Karpas-422 (cell line): Measurements from ENCODE around the gene KDELR3. TPM values are rescaled to one million over a fixed set of nuclear protein-coding genes. Genes with fewer than 3 reads are reported as not detected.

Experiments
- DNase-seq: peaks from one replicate; pipeline ENCODE4 v3.0.0-alpha.2; 2015
- H2AFZ ChIP-seq: fragments of 200-600 bp; sonication (generic); 2 replicates; pipeline ENCODE4 v1.6.1; 2014; ENCODE audit warnings: antibody characterized with exemption, low read length, mixed read lengths
- H3K27ac ChIP-seq: fragments of 200-600 bp; sonication (generic); 2 replicates; pipeline ENCODE4 v1.5.1; 2014; ENCODE audit warnings: mild to moderate bottlenecking, low read length, moderate library complexity
- H3K27me3 ChIP-seq: fragments of 200-600 bp; sonication (generic); 2 replicates; pipeline ENCODE4 v1.6.1; 2014; ENCODE audit warnings: low read length, mixed read lengths
- H3K36me3 ChIP-seq: fragments of 200-600 bp; sonication (generic); 2 replicates; pipeline ENCODE4 v1.6.1; 2014; ENCODE audit warnings: low read length, mixed read lengths; ENCODE audit not compliant: insufficient read depth
- H3K4me1 ChIP-seq: fragments of 200-600 bp; sonication (generic); 2 replicates; pipeline ENCODE4 v1.6.1; 2014; ENCODE audit warnings: mild to moderate bottlenecking, low read length, mixed read lengths
- H3K4me2 ChIP-seq: fragments of 200-600 bp; sonication (generic); 2 replicates; pipeline ENCODE4 v1.6.1; 2014; ENCODE audit warnings: low read length, low read depth, mild to moderate bottlenecking; ENCODE audit not compliant: poor library complexity, severe bottlenecking
- H3K4me3 ChIP-seq: fragments of 200-600 bp; sonication (generic); 2 replicates; pipeline ENCODE4 v1.5.1; 2014; ENCODE audit warnings: mild to moderate bottlenecking, antibody characterized with exemption, low read length, mixed read lengths
- H3K79me2 ChIP-seq: fragments of 200-600 bp; sonication (generic); 2 replicates; pipeline ENCODE4 v1.6.1; 2014; ENCODE audit warnings: mild to moderate bottlenecking, low read length, mixed read lengths
- H3K9ac ChIP-seq: fragments of 200-600 bp; sonication (generic); 2 replicates; pipeline ENCODE4 v1.6.0; 2014; ENCODE audit warnings: low read length
- H3K9me2 ChIP-seq: fragments of 200-600 bp; sonication (generic), shearing (Covaris generic); replicated peaks from 2 replicates; pipeline ENCODE4 v1.6.0; 2014; ENCODE audit warnings: mild to moderate bottlenecking, low read length, moderate library complexity; ENCODE audit not compliant: insufficient read depth
- H3K9me3 ChIP-seq: fragments of 300-700, 200-600 bp; sonication (generic); 2 replicates; pipeline ENCODE4 v1.6.1; 2014; ENCODE audit warnings: low read length, mixed read lengths
- H4K20me1 ChIP-seq: fragments of 200-600 bp; sonication (generic); 2 replicates; pipeline ENCODE4 v1.6.1; 2014; ENCODE audit warnings: mild to moderate bottlenecking, antibody characterized with exemption, low read length, low read depth; ENCODE audit not compliant: insufficient read depth
- total RNA-seq: library from RNA; depleted of rRNA; stranded (reverse); fragments of >200 nt; shearing (Covaris generic); gene quantifications from 2 replicates; pipeline ENCODE4 v1.2.3, GENCODE V29; 2014; ENCODE audit warnings: low replicate concordance

The KDELR3 gene
- total RNA-seq, 1 experiment from 2014 or later = not detected

GRCh38 chr22:38456272-38456835 is 11.5 kb upstream of the KDELR3 start:
- no peak for DNase-seq
- Histone ChIP-seq H3K27ac (no peak overlapping the region), H3K9me3 (no peaks in the 10 kb centered on the region), H3K79me2 (no peaks in the 10 kb centered on the region), H4K20me1 (no peaks in the 10 kb centered on the region), H3K4me2 (no peak overlapping the region), H3K9me2 (no peaks in the 10 kb centered on the region), H3K4me3 (no peak overlapping the region), H3K27me3 (no peaks in the 10 kb centered on the region), H3K9ac (no peak overlapping the region), H3K4me1 (no peaks in the 10 kb centered on the region), H3K36me3 (no peaks in the 10 kb centered on the region), H2AFZ (no peak overlapping the region)

- Histone ChIP-seq H3K27ac (no peak overlapping the region), H3K27me3 (no peaks in the 10 kb centered on the region), H3K79me2 (no peaks in the 10 kb centered on the region), H3K4me1 (no peaks in the 10 kb centered on the region), H3K4me3 (no peak overlapping the region), H4K20me1 (no peaks in the 10 kb centered on the region), H3K9ac (no peak overlapping the region), H3K4me2 (no peak overlapping the region), H3K36me3 (no peaks in the 10 kb centered on the region), H2AFZ (no peak overlapping the region), H3K9me2 (no peaks in the 10 kb centered on the region), H3K9me3 (no peaks in the 10 kb centered on the region)
- no peak for DNase-seq
Observed at GRCh38 chr22:38456841-38457699, 10.8 kb upstream of the KDELR3 start.

DNA sequence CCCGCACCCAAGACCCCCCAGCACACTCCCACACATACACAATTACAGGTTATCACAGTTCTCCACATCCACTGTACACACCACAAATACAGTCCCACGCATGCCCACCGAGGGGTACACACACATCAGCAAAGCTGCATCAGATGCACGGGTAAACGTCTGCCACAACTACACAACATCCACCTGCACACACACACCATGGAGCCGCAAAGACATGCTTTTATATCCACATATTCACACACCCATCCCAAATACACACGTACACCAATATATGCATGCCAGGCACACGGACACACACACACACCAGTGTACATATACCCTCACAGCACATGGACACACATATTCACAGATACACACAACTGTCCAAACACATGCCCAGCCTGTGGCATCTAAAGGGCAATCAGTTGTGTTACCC is 7.5 kb upstream of the KDELR3 start:
- Histone ChIP-seq H3K79me2 (no peaks in the 10 kb centered on the region), H3K27me3 (no peaks in the 10 kb centered on the region), H3K4me2 (no peak overlapping the region)

DNA sequence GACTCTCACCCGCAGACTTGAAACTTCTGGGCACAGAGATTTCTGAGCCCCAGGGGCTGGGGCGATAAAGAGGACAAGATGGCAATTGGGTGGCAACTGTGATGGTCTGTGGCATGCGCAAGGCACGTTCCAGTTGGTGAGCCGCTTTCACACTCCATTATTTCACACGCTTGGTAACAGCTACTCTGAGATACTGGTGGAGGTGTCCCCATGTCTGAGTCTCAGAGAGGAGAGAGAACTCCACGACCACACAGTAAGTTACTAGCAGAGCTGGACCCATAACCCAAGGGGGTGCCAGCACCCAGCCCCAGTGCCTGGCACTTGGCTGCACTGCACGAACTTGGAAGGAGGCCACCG is 6.9 kb upstream of the KDELR3 start:
- Histone ChIP-seq H3K79me2 (no peaks in the 10 kb centered on the region), H3K9me2 (no peaks in the 10 kb centered on the region), H2AFZ (no peak overlapping the region), H3K27me3 (no peaks in the 10 kb centered on the region), H3K4me2 (no peak overlapping the region), H4K20me1 (no peaks in the 10 kb centered on the region), H3K9ac (no peak overlapping the region), H3K4me1 (no peaks in the 10 kb centered on the region), H3K36me3 (no peaks in the 10 kb centered on the region), H3K27ac (no peak overlapping the region), H3K9me3 (no peaks in the 10 kb centered on the region), H3K4me3 (no peak overlapping the region)
- DNase-seq = no peak

More for the DNA sequence above, 7.5 kb upstream of the KDELR3 start:
- Histone ChIP-seq H3K4me1 (no peaks in the 10 kb centered on the region), H3K9me2 (no peaks in the 10 kb centered on the region), H3K9ac (no peak overlapping the region), H3K27ac (no peak overlapping the region), H4K20me1 (no peaks in the 10 kb centered on the region), H3K9me3 (no peaks in the 10 kb centered on the region), H2AFZ (no peak overlapping the region), H3K4me3 (no peak overlapping the region), H3K36me3 (no peaks in the 10 kb centered on the region)
- DNase-seq = no peak

DNA sequence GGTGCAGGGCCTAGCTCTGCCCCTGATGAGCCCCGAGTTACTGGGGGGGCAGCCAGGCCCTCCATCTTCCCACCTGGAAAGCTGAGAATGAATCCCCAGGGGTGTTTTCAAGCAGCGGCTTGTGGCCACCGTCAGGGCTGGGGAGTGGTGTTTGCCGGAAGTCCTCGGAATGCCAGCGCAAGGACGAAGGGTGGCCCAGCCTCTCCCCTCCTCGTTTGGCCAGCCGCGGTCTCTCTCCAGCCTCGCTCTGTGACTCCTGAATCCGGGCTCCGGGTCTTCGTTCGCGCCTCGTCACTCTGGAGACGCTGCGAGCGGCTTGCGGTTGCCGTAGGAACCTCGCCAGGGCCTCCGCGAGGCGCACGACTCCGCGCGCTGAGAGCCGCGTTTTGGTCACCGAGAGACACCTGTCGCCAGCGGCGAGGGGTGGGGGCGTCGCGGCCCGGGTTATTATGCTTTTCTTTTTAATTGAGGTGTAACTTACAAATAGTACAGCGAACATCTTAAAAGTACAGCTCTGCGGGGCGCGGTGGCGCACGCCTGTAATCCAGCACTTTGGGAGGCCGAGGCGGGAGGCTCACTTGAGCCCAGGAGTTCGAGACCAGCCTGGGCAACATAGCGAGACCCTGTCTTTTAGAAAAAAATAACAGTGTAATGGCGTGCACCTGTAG is 6.3 kb upstream of the KDELR3 start:
- Histone ChIP-seq H3K4me1 (no peaks in the 10 kb centered on the region), H3K4me3 (no peak overlapping the region), H3K79me2 (no peaks in the 10 kb centered on the region), H3K9me3 (no peaks in the 10 kb centered on the region), H2AFZ (no peak overlapping the region), H4K20me1 (no peaks in the 10 kb centered on the region), H3K9ac (no peak overlapping the region), H3K36me3 (no peaks in the 10 kb centered on the region), H3K27ac (no peak overlapping the region), H3K4me2 (no peak overlapping the region), H3K9me2 (no peaks in the 10 kb centered on the region), H3K27me3 (no peaks in the 10 kb centered on the region)
- DNase-seq = no peak

DNA sequence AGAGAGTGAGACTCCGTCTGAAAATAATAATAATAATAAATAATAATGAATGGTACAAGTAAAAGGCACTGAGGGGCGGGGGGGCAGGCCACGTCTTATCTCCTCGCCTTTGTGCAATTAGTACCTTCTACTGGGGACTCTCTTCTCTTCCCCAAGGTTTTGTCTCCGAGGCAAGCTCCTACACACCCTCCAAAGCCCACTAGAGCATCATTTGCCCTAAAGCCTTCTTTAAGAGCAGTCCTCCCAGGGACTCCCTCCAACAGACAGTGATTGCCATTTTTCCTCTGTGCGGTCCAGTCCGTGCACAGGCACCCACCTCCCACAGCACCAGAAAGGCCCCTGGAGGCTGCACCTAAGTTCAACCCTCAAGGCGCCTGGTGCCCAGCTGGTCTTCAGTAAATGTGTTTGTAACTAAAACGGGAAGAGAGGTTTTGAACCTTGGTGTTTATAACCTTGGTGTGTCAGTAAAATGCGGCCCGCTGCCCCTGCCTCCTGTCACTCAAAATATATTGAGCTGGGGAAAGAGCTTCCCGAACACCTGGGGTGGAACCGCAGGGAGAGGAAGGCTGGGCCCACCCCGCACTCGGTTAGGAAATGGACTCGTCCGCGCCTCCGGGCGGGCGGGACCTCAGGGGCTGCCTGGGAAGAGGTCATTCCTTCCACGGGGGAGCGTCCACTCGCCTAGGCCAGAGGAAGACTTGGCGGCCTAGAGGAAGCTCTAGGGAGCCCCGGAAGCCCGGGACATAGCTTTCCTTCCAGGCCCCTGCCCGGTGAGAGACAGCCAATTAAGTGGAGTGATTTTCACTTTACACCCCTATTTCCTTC is 4.7 kb upstream of the KDELR3 start:
- H3K9me2 ChIP-seq = no peaks in the 10 kb centered on the region
- H3K4me3 ChIP-seq = no peak overlapping the region
- no peaks in the 10 kb centered on the region for H3K4me1 ChIP-seq
- no peak overlapping the region for H2AFZ ChIP-seq
- no peaks in the 10 kb centered on the region for H3K79me2 ChIP-seq
- H3K9me3 ChIP-seq = no peaks in the 10 kb centered on the region
- no peaks in the 10 kb centered on the region for H4K20me1 ChIP-seq
- no peak overlapping the region for H3K9ac ChIP-seq
- no peaks in the 10 kb centered on the region for H3K36me3 ChIP-seq
- no peak overlapping the region for H3K4me2 ChIP-seq
- no peak overlapping the region for H3K27ac ChIP-seq
- DNase-seq = no peak
- no peaks in the 10 kb centered on the region for H3K27me3 ChIP-seq

- no peaks in the 10 kb centered on the region for H3K27me3 ChIP-seq
Observed at GRCh38 chr22:38464992-38465672, 2.8 kb upstream of the KDELR3 start.

More at GRCh38 chr22:38464992-38465672, 2.8 kb upstream of the KDELR3 start:
- Histone ChIP-seq H3K4me2 (no peak overlapping the region), H3K27ac (no peak overlapping the region), H4K20me1 (no peaks in the 10 kb centered on the region), H3K4me1 (no peaks in the 10 kb centered on the region), H2AFZ (no peak overlapping the region), H3K79me2 (no peaks in the 10 kb centered on the region), H3K9ac (no peak overlapping the region), H3K9me2 (no peaks in the 10 kb centered on the region), H3K9me3 (no peaks in the 10 kb centered on the region), H3K36me3 (no peaks in the 10 kb centered on the region), H3K4me3 (no peak overlapping the region)
- DNase-seq = no peak
